ENCODE data around the gene ZNF837.

DNA sequence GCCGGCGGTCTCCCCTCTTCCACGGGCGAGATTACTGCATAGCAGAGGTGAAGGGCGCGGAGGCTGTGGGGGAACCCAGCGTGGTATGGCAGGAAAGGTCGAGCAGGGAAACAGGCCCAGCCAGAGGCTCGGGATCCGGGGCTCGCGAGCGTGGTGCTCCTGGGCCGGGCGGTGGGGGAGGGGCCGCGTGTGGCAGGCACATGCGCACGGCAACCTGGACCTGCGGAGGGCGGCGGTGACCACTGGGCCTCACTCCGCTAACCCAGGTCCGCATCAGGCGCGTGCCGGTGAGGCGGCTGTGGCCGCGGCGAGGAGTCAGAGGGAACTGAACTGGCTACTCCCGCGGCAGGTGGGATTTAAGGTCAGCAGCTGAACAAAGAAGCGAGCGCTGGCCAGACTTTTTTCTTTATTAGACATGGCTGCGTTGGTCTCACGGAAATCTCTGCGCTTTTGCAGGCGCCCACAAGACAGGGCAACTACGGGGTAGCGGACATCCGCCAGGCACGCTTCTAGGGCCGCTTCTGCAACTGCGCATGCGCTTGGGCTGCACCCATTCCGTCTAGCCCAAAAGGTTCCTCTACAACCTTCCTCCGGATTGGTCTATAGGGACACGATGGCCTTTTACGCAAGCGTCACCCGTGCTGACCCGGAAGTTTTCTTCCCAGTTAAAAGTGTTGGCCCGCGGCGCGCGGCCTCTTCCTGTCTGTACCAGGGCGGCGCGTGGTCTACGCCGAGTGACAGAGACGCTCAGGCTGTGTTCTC is 5.9 kb upstream of the ZNF837 start, which contains the start of gene RPS5:
- TF ChIP-seq POLR2AphosphoS5 (IDR thresholded peaks at IDR 0.05; ENCODE audit: borderline replicate concordance, low read depth, low read length) (peak; percentile 97), EZH2 (IDR thresholded peaks at IDR 0.05) (no peak)

Data from SK-N-MC (cell line).